ENCODE results near the gene CNTNAP2.

CNTNAP2 gene

GRCh38 chr7:146606628-146607027 is 490.0 kb downstream of the CNTNAP2 start:
- no peak for DNase-seq (ENCODE audit: low spot score)

- no peak for DNase-seq (ENCODE audit: low spot score)
Measured at GRCh38 chr7:146619641-146620040, 503.0 kb downstream of the CNTNAP2 start.

GRCh38 chr7:146626912-146627311 is 510.3 kb downstream of the CNTNAP2 start:
- DNase-seq (ENCODE audit: low spot score) = no peak

GRCh38 chr7:146635205-146636032 is 518.8 kb downstream of the CNTNAP2 start:
- DNase-seq (ENCODE audit: low spot score) = no peak

- no peak for DNase-seq (ENCODE audit: low spot score)
Measured at GRCh38 chr7:146636033-146636356, 519.4 kb downstream of the CNTNAP2 start.

- no peak for DNase-seq (ENCODE audit: low spot score)
Measured at GRCh38 chr7:146636581-146636980, 520.0 kb downstream of the CNTNAP2 start.

- DNase-seq (ENCODE audit: low spot score) = no peak
Measured at GRCh38 chr7:146639291-146639690, 522.7 kb downstream of the CNTNAP2 start.

GRCh38 chr7:146641491-146641890 is 524.9 kb downstream of the CNTNAP2 start:
- DNase-seq (ENCODE audit: low spot score) = no peak

- DNase-seq (ENCODE audit: low spot score) = no peak
Measured at GRCh38 chr7:146645383-146645976, 528.9 kb downstream of the CNTNAP2 start.

GRCh38 chr7:146647445-146647844 is 530.8 kb downstream of the CNTNAP2 start:
- no peak for DNase-seq (ENCODE audit: low spot score)

GRCh38 chr7:146652176-146652575 is 535.6 kb downstream of the CNTNAP2 start:
- no peak for DNase-seq (ENCODE audit: low spot score)

GRCh38 chr7:146654048-146654447 is 537.4 kb downstream of the CNTNAP2 start:
- DNase-seq (ENCODE audit: low spot score) = no peak

- DNase-seq (ENCODE audit: low spot score) = no peak
Measured at GRCh38 chr7:146655928-146656797, 539.6 kb downstream of the CNTNAP2 start.

- no peak for DNase-seq (ENCODE audit: low spot score)
Measured at GRCh38 chr7:146656988-146657387, 540.4 kb downstream of the CNTNAP2 start.

GRCh38 chr7:146658604-146659003 is 542.0 kb downstream of the CNTNAP2 start:
- no peak for DNase-seq (ENCODE audit: low spot score)

- no peak for DNase-seq (ENCODE audit: low spot score)
Measured at GRCh38 chr7:146659732-146660131, 543.1 kb downstream of the CNTNAP2 start.

GRCh38 chr7:146660839-146661238 is 544.2 kb downstream of the CNTNAP2 start:
- peak; percentile 70 for DNase-seq (ENCODE audit: low spot score)

GRCh38 chr7:146661435-146661834 is 544.8 kb downstream of the CNTNAP2 start:
- no peak for DNase-seq (ENCODE audit: low spot score)

GRCh38 chr7:146661929-146662328 is 545.3 kb downstream of the CNTNAP2 start:
- DNase-seq (ENCODE audit: low spot score) = no peak

GRCh38 chr7:146665023-146665422 is 548.4 kb downstream of the CNTNAP2 start:
- DNase-seq (ENCODE audit: low spot score) = no peak

GRCh38 chr7:146670532-146670931 is 553.9 kb downstream of the CNTNAP2 start:
- DNase-seq (ENCODE audit: low spot score) = no peak

GRCh38 chr7:146681487-146681886 is 564.9 kb downstream of the CNTNAP2 start:
- no peak for DNase-seq (ENCODE audit: low spot score)

- DNase-seq (ENCODE audit: low spot score) = no peak
Measured at GRCh38 chr7:146683439-146683838, 566.8 kb downstream of the CNTNAP2 start.
